HG03039 (cell line): Measurements from ENCODE around the gene IGLL5.
"Not testable (repeated sequence)": the region's sequence is repeated elsewhere in the genome, so short reads cannot be mapped to it uniquely, and the experiment has no call there.

ENCODE experiments used
- ATAC-seq: cut with Tn5 transposase; IDR thresholded peaks from one replicate; pipeline ENCODE4 v1.9.1; 2021; ENCODE audit warnings: mild to moderate bottlenecking, moderate library complexity; ENCODE audit not compliant: unreplicated experiment

IGLL5 gene

DNA sequence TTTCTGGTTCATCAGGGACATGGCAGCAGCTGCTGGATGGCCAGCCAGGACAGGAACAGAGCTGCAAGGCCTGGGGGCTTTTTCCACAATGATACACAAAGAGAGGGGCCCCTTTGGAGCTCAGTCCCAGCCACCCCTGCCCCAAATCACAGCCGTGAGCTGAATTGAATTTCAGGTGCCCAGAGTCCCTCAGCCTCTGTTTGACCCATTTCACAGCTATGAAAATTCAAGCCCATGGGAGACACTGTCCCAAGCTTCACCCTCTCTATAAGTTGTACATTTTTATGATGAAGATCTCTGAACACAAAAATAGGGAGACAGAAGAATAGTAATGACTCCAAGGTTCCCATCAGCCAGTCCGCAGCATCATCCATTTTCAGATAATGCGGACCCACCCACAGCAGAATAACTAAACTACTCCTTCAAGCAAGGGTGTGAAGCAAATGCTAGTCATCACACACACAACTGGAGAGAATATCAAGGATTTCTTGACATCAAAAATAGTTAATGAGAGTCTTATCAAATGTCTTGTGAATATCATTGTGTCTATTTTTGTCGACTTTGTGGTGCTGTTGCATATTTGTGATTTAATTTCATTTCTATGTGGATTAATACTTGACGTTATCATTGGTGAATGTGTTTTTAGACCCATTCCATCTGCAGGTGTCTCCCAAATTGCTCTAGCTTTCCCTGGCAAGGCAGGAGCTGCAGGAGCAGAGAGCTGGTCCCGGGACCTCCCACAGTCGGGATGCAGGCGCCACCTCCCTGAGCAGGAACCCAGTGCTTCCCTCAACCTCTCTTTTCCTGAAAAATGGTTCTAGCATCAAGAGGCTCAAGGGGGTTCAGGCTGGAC is 24.7 kb downstream of the IGLL5 start:
- ATAC-seq = no peak

DNA sequence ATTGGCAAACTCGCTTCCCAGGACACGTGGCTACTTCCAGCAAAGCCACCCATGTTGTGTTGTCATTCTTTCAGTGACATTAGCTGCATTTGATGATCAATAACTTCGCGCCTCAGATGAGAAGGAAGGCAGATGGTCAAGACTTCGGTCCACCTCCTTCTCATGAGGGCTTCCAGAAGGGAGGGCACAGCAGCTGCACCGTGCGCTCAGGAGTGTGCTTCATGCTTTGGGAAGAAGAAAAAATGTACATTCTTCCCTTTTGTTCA is 25.3 kb downstream of the IGLL5 start:
- ATAC-seq = no peak

DNA sequence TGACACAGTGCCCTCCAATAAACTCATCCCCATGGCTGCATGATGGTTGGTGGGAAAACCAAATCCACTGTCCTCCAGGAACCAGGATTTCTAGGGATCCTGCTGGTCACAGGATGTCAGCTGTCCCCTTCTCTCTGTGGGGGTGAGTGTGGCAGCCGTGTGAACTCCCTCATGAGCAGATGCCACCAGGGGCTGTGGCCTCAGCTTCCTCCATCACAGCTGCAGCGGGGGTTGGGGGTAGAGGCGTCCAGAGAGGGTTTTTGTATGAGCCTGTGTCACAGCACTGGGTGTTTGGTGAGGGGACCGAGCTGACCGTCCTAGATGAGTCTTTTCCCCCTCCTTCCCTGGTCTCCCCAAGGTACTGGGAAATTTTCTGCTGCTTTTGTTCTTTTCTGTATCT is 26.4 kb downstream of the IGLL5 start:
- no peak for ATAC-seq

DNA sequence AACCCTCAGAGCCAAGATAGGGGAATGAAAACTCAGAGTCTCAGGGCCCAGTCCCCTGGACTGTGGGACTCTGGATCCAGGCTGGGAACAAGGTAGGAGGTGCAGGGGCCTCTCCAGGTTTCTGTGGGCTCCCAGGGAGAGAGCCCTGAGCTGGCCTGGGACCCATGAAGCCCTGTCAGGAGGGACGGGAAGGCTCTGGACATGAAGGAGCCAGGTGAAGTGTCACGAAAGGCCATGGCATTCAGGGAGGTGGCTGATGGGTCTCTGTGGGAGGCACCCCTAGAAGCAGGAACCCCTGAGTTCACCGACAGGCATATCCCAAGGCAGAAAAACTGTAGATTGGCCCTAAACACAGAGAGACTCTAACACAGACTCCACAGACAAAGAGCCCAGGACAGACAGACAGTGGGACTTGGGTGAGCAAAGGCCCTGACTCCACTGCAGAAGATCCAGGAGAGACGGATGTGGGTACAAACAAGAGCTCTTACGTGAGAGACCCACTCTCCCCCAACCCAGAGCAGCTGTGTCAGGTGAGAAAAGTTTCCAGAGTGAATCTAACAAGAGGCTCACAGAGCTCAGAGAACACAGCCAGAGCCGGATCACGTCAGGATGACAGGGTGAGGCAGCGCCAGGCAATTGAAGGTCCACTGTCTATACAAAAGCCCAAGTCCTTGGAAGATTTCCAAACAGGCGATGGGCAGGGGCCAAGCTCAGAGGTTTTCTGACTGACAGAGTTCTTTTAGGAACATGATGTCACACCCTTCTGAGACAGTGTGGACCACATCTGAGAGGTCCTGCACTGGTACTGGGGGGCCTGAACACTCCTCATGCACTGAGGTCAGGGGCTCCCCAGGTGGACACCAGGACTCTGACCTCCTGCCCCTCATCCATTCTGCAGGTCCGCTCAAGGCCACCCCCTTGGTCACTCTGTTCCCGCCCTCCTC is 27.4 kb downstream of the IGLL5 start:
- no peak for ATAC-seq

DNA sequence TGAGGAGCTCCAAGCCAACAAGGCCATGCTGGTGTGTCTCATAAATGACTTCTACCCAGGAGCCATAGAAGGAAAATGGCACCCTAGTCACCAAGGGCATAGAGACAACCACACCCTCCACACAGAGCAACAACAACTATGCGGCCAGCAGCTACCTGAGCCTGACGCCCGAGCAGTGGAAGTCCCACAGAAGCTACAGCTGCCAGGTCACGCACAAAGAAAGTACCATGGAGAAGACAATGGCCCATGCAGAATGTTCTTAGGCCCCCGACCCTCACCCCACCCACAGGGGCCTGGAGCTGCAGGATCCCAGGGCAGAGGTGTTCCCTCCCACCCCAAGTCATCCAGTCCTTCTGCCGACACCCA is 28.0 kb downstream of the IGLL5 start:
- no peak for ATAC-seq

DNA sequence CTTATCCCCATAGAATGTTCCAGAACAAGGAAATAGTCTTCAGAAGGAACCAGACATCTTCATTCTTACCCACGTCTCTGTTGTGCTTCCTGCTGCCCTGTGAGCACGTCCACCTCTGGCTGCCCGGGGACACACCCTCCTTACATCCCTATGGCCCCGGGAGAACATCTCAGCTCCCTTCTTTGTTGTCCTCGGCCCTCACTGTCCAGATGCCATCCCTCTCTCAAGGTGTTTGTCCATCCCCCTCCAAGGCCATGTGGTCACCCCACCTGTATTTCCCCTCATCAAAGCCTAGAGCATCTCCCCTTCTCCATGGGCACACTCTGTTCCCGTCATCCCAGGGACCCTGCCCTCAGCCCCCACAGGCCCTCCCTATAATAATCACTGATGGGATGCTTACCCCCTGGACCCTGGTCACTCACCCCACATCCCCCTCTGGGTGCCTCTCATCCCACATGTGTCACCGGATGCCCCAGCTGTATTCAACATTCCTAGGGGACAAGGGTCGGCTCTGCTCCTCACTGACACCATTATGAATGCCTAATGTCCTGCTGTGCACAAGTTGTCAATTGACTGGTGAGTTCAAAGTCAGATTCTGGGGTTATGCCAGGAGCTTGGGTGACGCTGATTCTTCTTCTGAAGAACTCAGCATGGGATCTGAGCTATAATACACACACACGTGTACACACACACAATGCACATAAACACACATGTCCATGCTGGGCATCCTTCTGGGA is 28.8 kb downstream of the IGLL5 start:
- no peak for ATAC-seq

DNA sequence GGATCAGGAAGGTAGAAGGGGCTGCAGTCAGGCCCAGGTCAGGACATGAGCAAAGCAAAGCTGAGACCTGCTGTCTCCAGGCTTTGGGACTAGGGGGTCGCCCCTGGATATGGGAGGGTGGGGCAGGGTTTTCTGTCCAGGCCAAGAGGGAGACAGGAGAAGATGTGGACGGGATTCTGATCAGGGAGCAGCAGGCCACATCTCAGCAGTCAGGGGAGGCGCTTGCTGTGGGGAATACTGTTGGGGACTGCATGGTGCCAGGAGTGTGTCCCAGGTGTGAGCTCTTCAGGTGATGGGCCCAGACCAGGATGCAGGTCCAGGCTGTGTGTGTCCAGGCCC is 29.3 kb downstream of the IGLL5 start:
- no peak for ATAC-seq

DNA sequence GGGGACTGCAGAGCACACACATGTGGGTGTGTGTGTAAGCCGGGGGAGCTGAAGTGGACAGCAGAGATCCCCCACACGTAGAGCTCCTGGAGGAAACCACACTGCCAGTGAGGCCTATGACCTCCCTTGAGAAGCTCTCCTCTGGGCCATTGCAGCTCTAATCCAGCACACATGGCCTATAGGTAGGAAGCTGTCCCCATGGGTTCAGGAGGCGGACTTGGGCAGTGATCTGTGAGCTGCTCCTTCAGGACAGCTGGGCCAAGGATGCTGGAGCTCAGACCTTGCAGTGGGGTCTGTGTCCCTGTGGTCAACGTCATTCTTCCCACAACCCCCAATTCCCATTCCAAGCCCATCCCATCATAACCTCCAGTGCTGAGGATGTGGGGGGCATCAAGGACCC is 29.8 kb downstream of the IGLL5 start:
- no peak for ATAC-seq

DNA sequence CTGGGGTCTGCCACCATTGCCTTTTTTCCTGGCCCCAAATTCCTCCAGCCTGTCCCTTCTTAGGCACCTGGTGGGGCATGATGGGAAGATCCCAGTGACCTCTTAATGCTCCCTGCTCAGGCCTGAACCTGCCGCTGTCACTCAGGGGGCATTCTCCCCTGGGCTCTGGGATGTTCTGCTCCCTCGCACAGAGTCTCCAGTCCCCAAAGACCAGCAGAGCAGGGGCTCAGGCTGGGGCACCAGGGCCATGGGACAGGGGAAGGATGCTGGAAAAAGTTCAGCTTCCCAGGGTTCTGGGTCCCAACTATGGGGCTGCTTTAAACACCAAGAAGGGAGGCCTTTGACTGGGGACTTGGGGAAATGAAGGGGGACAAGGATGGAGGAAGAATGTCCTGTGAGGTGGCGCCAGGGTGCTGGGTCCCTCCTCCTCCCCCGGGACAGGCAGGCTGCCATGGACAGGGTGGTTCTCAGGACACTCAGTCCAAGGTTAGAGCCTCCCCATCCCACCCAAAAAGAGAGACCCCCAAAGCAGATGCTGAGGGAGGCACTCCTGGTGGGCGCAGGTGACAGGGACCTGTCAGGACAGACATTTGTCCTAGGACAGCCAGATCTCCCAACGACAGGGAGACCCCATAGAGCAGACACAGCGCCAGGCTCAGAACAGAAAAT is 30.8 kb downstream of the IGLL5 start:
- ATAC-seq = no peak

DNA sequence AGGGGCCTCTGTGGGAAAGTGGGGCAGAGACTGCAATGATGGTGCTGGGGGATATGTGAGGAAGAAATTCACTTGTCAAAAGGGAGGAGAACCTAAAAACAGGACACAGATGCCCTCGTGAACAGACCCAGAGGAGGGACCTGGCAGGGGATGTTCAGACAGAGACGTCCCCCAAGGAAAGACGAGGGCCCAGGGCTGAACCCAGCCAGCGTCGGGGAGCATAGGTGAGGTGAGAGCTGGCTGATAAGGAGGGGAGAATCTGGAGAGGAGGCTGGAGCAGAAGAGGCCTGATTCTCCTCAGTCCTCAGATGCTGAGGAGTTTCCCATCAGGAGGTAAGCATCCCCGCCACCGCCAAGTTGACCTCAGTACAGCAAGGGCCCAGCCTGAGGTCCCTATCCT is 31.4 kb downstream of the IGLL5 start:
- ATAC-seq = no peak

DNA sequence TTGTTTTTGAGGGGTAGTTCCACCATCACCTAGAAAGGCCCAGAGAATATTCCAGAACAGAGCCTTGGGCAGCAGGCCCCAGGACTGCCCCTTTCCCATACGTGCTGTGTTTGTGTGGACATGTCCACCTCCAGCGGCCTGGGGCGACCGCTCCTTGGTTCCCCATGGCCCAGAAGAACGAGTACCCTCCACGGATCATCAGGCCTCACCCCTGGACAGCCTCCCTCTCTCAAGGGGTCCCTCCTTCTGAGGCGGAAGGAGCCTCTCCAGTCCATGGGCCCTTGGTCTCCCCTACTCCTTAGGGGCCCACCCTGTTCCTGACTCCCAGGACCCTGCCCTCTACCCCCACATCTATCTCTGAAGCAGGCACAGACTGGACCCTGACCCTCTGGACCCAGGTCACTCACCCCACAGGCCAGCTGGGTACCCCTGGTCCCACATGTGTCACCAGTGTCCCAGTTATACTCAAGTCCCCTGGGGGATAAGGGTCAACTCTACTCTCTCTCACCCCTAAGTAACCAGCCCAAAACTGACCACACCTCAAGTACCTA is 32.6 kb downstream of the IGLL5 start:
- no peak for ATAC-seq

DNA sequence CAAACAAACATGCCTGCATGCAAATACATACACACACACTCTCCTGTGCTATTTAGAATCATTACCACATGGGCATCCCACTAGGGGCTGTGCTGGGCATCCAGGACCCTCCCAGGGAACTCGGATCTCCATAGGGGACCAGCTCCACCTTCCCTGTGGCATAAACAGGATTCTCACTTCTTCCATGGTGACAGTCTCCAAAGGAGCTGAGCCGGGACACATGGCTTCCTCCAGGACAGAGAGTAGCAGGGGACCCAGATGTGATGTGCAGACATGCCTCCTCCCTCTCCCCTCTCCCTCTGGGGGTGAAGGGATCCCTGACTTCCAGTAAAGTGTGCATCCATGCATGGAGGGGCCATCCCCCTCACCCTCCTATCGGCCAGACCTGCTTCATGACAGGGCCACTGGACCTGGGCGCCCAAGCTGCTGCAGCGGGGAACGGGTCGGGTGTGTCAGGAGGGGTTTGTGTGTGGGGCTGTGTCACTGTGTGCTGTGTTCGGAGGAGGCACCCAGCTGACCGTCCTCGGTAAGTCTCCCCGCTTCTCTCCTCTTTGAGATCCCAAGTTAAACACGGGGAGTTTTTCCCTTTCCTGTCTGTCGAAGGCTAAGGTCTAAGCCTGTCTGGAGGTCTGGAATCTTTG is 33.4 kb downstream of the IGLL5 start:
- ATAC-seq = no peak

DNA sequence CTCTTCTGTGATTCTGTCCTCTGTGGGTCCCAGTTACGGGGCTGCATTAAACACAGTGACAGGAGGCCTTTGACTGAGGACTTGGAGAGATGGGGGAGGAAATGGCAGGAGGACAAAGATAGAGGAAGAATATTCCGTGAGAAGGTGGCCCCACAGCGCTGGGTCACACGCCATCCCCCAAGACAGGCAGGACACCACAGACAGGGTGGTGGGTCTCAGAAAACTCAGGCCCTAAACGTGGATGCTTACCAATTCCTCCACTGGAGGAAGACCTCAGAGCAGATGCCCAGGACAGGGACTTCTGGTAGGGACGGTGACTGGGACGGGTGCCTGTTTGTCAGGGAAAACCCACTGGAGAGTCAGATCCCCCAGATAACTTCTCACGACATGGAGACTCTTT is 34.0 kb downstream of the IGLL5 start:
- ATAC-seq = no peak

DNA sequence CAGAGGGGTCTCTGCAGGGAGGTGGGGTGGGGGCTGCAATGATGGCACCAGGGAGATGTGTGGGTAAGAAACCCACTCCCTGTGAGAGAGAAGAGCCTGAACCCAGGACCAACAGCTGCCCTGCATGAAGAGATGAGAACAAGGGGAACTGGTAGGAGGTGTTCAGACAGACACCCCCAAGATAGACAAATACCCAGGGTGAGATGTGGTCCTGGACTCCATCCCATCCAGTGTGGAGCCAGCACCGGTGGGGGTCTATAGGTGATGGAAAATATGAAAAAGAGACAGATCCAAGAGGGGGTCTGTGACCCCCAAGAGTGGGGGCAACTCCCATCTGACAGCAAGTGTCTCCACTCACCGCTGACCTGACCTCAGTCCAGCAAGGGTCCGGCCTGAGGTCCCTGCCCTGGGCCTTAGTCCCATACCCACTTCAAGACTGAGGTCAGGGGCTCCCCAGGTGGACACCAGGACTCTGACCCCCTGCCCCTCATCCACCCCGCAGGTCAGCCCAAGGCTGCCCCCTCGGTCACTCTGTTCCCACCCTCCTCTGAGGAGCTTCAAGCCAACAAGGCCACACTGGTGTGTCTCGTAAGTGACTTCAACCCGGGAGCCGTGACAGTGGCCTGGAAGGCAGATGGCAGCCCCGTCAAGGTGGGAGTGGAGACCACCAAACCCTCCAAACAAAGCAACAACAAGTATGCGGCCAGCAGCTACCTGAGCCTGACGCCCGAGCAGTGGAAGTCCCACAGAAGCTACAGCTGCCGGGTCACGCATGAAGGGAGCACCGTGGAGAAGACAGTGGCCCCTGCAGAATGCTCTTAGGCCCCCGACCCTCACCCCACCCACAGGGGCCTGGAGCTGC is 34.7 kb downstream of the IGLL5 start:
- ATAC-seq = not testable (repeated sequence)

DNA sequence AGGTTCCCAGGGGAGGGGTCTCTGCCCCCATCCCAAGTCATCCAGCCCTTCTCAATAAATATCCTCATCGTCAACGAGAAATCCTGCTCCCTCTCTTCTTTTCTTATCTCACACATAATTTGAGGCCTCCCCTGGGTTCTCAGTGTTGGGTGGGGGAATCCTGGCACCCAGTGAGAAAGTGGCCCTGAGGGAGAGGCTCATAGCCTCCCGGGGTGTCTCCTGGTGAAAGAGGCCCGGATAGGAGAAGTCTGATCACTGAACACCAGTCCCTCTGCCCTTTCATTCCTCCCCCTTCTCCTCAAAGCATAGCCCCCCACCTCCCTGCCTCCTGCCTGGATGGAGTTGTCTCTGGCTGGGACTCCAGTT is 35.3 kb downstream of the IGLL5 start:
- ATAC-seq = no peak

DNA sequence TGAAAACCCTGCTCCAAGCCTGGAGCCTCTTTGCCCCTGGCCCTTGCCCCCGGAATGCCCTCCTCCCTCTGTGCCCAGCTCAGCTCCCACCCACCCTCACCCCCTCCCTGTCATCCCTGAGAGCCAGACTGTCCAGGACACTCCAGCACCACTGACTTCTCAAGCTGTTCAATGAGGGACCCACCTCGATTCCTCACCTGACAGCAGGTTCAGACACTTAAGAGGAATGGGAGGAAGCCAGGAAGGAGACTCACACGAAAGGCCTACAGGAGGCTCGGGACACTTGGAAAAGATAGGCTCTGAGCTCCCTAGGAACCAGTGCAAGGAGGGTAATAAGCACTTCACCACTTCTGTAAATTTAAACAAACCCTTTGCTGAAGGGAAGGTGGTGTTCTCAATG is 35.8 kb downstream of the IGLL5 start:
- ATAC-seq = no peak

DNA sequence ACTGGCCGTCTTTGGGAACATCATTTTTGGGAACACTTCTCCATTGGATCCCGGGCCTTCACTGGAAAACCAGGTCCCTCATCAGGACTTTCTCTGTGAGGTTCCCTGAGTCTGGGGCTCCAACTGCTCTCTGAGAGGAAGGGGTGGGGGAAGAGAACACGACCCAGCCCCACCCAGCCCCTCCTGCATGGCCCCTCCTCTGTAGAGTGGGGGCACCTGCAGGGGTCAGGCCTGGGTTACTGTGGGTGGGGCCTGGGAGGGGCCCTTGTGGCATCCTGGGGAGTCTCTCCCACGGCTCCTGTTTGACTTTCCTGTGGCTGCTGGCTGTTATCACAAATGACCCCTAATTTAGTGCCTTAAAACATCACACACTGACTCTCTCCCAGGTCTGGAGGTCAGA is 36.3 kb downstream of the IGLL5 start:
- no peak for ATAC-seq

DNA sequence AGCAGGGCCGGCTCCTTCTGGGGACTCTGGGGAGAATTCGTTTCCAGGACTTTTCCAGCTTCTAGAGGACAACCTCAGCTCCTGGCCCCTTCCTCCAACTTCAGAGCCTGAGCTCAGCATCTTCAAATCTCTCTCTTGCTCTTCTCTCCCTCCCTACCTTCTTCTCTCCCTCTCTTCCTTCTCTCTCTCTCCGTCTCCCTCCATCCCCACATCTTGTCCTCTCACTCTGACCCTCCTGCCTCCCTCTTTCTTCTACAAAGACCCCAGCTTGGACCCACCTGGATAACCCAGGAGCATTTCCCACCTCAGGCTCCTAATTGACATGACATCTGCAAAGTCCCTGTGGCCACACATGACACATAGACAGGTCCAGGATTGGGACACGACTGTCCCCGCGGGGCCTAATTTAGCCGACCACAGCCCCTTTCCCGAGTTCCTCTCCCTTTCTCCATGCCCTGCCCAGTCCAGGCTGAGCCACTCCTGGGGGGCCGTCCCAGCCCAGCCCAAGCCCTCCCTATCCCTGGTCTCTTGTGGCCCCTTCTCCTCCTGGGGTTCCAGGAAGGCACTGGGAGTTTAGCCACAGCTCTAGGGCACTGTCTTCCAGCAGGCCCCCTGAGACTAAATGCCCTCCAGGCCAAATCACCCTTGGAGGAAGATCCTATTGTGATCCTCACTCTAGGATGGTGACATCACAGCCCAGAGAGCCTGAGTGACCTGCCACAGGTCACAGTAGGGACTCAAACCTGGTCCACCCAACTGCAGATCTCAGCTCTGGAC is 36.9 kb downstream of the IGLL5 start:
- no peak for ATAC-seq
